ENCODE data around the gene EML4.

The EML4 gene

GRCh38 chr2:42243297-42243696 is 74.1 kb downstream of the EML4 start:
- Histone ChIP-seq H3K9ac (ENCODE audit: low read length in 2 of 2) (no peak overlapping the region), H3K36me3 (ENCODE audit: control insufficient read depth in 2 of 2, insufficient read depth in 2 of 2, low read length in 2 of 2) (no peaks in the 10 kb centered on the region), H3K4me1 (ENCODE audit: control insufficient read depth, insufficient read depth, low read length) (no peaks in the 10 kb centered on the region), H3K4me3 (ENCODE audit: low read length in 2 of 2) (no peak overlapping the region), H3K27ac (ENCODE audit: low read length) (no peak overlapping the region), H3K27me3 (ENCODE audit: control insufficient read depth in 1 of 2, insufficient read depth in 2 of 2, low read length in 2 of 2) (no peaks in the 10 kb centered on the region), H3K9me3 (ENCODE audit: control insufficient read depth in 2 of 2, low read length in 2 of 2) (no peaks in the 10 kb centered on the region)

- Histone ChIP-seq H3K4me3 (ENCODE audit: low read length in 2 of 2) (no peak overlapping the region), H3K9me3 (ENCODE audit: control insufficient read depth in 2 of 2, low read length in 2 of 2) (no peaks in the 10 kb centered on the region), H3K36me3 (ENCODE audit: control insufficient read depth in 2 of 2, insufficient read depth in 2 of 2, low read length in 2 of 2) (no peaks in the 10 kb centered on the region), H3K27me3 (ENCODE audit: control insufficient read depth in 1 of 2, insufficient read depth in 2 of 2, low read length in 2 of 2) (no peaks in the 10 kb centered on the region), H3K27ac (ENCODE audit: low read length) (no peak overlapping the region), H3K9ac (ENCODE audit: low read length in 2 of 2) (no peak overlapping the region), H3K4me1 (ENCODE audit: control insufficient read depth, insufficient read depth, low read length) (no peaks in the 10 kb centered on the region)
Observed at GRCh38 chr2:42244520-42244919, 75.4 kb downstream of the EML4 start.

- no peaks in the 10 kb centered on the region for H3K36me3 ChIP-seq (ENCODE audit: control insufficient read depth in 2 of 2, insufficient read depth in 2 of 2, low read length in 2 of 2)
- no peak overlapping the region for H3K9ac ChIP-seq (ENCODE audit: low read length in 2 of 2)
- no peaks in the 10 kb centered on the region for H3K27me3 ChIP-seq (ENCODE audit: control insufficient read depth in 1 of 2, insufficient read depth in 2 of 2, low read length in 2 of 2)
- H3K27ac ChIP-seq (ENCODE audit: low read length) = no peak overlapping the region
- no peak overlapping the region for H3K4me3 ChIP-seq (ENCODE audit: low read length in 2 of 2)
- no peaks in the 10 kb centered on the region for H3K9me3 ChIP-seq (ENCODE audit: control insufficient read depth in 2 of 2, low read length in 2 of 2)
- no peaks in the 10 kb centered on the region for H3K4me1 ChIP-seq (ENCODE audit: control insufficient read depth, insufficient read depth, low read length)
Observed at GRCh38 chr2:42245396-42245795, 76.2 kb downstream of the EML4 start.

- no peaks in the 10 kb centered on the region for H3K27me3 ChIP-seq (ENCODE audit: control insufficient read depth in 1 of 2, insufficient read depth in 2 of 2, low read length in 2 of 2)
- H3K9me3 ChIP-seq (ENCODE audit: control insufficient read depth in 2 of 2, low read length in 2 of 2) = no peaks in the 10 kb centered on the region
- no peak overlapping the region for H3K27ac ChIP-seq (ENCODE audit: low read length)
- H3K36me3 ChIP-seq (ENCODE audit: control insufficient read depth in 2 of 2, insufficient read depth in 2 of 2, low read length in 2 of 2) = no peaks in the 10 kb centered on the region
- H3K4me1 ChIP-seq (ENCODE audit: control insufficient read depth, insufficient read depth, low read length) = no peaks in the 10 kb centered on the region
- H3K9ac ChIP-seq (ENCODE audit: low read length in 2 of 2) = no peak overlapping the region
- no peak overlapping the region for H3K4me3 ChIP-seq (ENCODE audit: low read length in 2 of 2)
Observed at GRCh38 chr2:42246562-42246961, 77.4 kb downstream of the EML4 start.

GRCh38 chr2:42248846-42249245 is 79.7 kb downstream of the EML4 start:
- Histone ChIP-seq H3K27me3 (ENCODE audit: control insufficient read depth in 1 of 2, insufficient read depth in 2 of 2, low read length in 2 of 2) (no peaks in the 10 kb centered on the region), H3K4me1 (ENCODE audit: control insufficient read depth, insufficient read depth, low read length) (no peaks in the 10 kb centered on the region), H3K9me3 (ENCODE audit: control insufficient read depth in 2 of 2, low read length in 2 of 2) (no peaks in the 10 kb centered on the region), H3K4me3 (ENCODE audit: low read length in 2 of 2) (no peak overlapping the region), H3K9ac (ENCODE audit: low read length in 2 of 2) (no peak overlapping the region), H3K27ac (ENCODE audit: low read length) (no peak overlapping the region), H3K36me3 (ENCODE audit: control insufficient read depth in 2 of 2, insufficient read depth in 2 of 2, low read length in 2 of 2) (no peaks in the 10 kb centered on the region)

- H3K27me3 ChIP-seq (ENCODE audit: control insufficient read depth in 1 of 2, insufficient read depth in 2 of 2, low read length in 2 of 2) = no peaks in the 10 kb centered on the region
- H3K9me3 ChIP-seq (ENCODE audit: control insufficient read depth in 2 of 2, low read length in 2 of 2) = no peaks in the 10 kb centered on the region
- no peak overlapping the region for H3K27ac ChIP-seq (ENCODE audit: low read length)
- H3K9ac ChIP-seq (ENCODE audit: low read length in 2 of 2) = no peak overlapping the region
- H3K36me3 ChIP-seq (ENCODE audit: control insufficient read depth in 2 of 2, insufficient read depth in 2 of 2, low read length in 2 of 2) = no peaks in the 10 kb centered on the region
- no peak overlapping the region for H3K4me3 ChIP-seq (ENCODE audit: low read length in 2 of 2)
- no peaks in the 10 kb centered on the region for H3K4me1 ChIP-seq (ENCODE audit: control insufficient read depth, insufficient read depth, low read length)
Observed at GRCh38 chr2:42249284-42249683, 80.1 kb downstream of the EML4 start.

- Histone ChIP-seq H3K27me3 (ENCODE audit: control insufficient read depth in 1 of 2, insufficient read depth in 2 of 2, low read length in 2 of 2) (no peaks in the 10 kb centered on the region), H3K4me1 (ENCODE audit: control insufficient read depth, insufficient read depth, low read length) (no peaks in the 10 kb centered on the region), H3K27ac (ENCODE audit: low read length) (no peak overlapping the region), H3K9me3 (ENCODE audit: control insufficient read depth in 2 of 2, low read length in 2 of 2) (no peaks in the 10 kb centered on the region), H3K36me3 (ENCODE audit: control insufficient read depth in 2 of 2, insufficient read depth in 2 of 2, low read length in 2 of 2) (no peaks in the 10 kb centered on the region), H3K9ac (ENCODE audit: low read length in 2 of 2) (no peak overlapping the region), H3K4me3 (ENCODE audit: low read length in 2 of 2) (no peak overlapping the region)
Observed at GRCh38 chr2:42249887-42250286, 80.7 kb downstream of the EML4 start.

GRCh38 chr2:42250925-42251324 is 81.8 kb downstream of the EML4 start:
- H3K4me1 ChIP-seq (ENCODE audit: control insufficient read depth, insufficient read depth, low read length) = no peaks in the 10 kb centered on the region
- no peaks in the 10 kb centered on the region for H3K27me3 ChIP-seq (ENCODE audit: control insufficient read depth in 1 of 2, insufficient read depth in 2 of 2, low read length in 2 of 2)
- no peak overlapping the region for H3K9ac ChIP-seq (ENCODE audit: low read length in 2 of 2)
- no peak overlapping the region for H3K4me3 ChIP-seq (ENCODE audit: low read length in 2 of 2)
- H3K27ac ChIP-seq (ENCODE audit: low read length) = no peak overlapping the region
- H3K9me3 ChIP-seq (ENCODE audit: control insufficient read depth in 2 of 2, low read length in 2 of 2) = no peaks in the 10 kb centered on the region
- no peaks in the 10 kb centered on the region for H3K36me3 ChIP-seq (ENCODE audit: control insufficient read depth in 2 of 2, insufficient read depth in 2 of 2, low read length in 2 of 2)

GRCh38 chr2:42252464-42252863 is 83.3 kb downstream of the EML4 start:
- Histone ChIP-seq H3K27ac (ENCODE audit: low read length) (no peak overlapping the region), H3K4me1 (ENCODE audit: control insufficient read depth, insufficient read depth, low read length) (no peaks in the 10 kb centered on the region), H3K9ac (ENCODE audit: low read length in 2 of 2) (no peak overlapping the region), H3K4me3 (ENCODE audit: low read length in 2 of 2) (no peak overlapping the region), H3K36me3 (ENCODE audit: control insufficient read depth in 2 of 2, insufficient read depth in 2 of 2, low read length in 2 of 2) (peaks cover 0 to 2% of the 10 kb centered on the region in 2 donors), H3K9me3 (ENCODE audit: control insufficient read depth in 2 of 2, low read length in 2 of 2) (no peaks in the 10 kb centered on the region), H3K27me3 (ENCODE audit: control insufficient read depth in 1 of 2, insufficient read depth in 2 of 2, low read length in 2 of 2) (no peaks in the 10 kb centered on the region)

GRCh38 chr2:42254186-42254895 is 85.2 kb downstream of the EML4 start:
- H3K9me3 ChIP-seq (ENCODE audit: control insufficient read depth in 2 of 2, low read length in 2 of 2) = no peaks in the 10 kb centered on the region
- no peaks in the 10 kb centered on the region for H3K27me3 ChIP-seq (ENCODE audit: control insufficient read depth in 1 of 2, insufficient read depth in 2 of 2, low read length in 2 of 2)
- H3K36me3 ChIP-seq (ENCODE audit: control insufficient read depth in 2 of 2, insufficient read depth in 2 of 2, low read length in 2 of 2) = peaks cover 0 to 2% of the 10 kb centered on the region in 2 donors
- H3K4me1 ChIP-seq (ENCODE audit: control insufficient read depth, insufficient read depth, low read length) = no peaks in the 10 kb centered on the region
- no peak overlapping the region for H3K27ac ChIP-seq (ENCODE audit: low read length)
- H3K9ac ChIP-seq (ENCODE audit: low read length in 2 of 2) = no peak overlapping the region
- no peak overlapping the region for H3K4me3 ChIP-seq (ENCODE audit: low read length in 2 of 2)

GRCh38 chr2:42256505-42256904 is 87.4 kb downstream of the EML4 start:
- no peak overlapping the region for H3K9ac ChIP-seq (ENCODE audit: low read length in 2 of 2)
- H3K9me3 ChIP-seq (ENCODE audit: control insufficient read depth in 2 of 2, low read length in 2 of 2) = no peaks in the 10 kb centered on the region
- H3K4me3 ChIP-seq (ENCODE audit: low read length in 2 of 2) = no peak overlapping the region
- H3K4me1 ChIP-seq (ENCODE audit: control insufficient read depth, insufficient read depth, low read length) = no peaks in the 10 kb centered on the region
- peaks cover 0 to 2% of the 10 kb centered on the region in 2 donors for H3K36me3 ChIP-seq (ENCODE audit: control insufficient read depth in 2 of 2, insufficient read depth in 2 of 2, low read length in 2 of 2)
- H3K27me3 ChIP-seq (ENCODE audit: control insufficient read depth in 1 of 2, insufficient read depth in 2 of 2, low read length in 2 of 2) = no peaks in the 10 kb centered on the region
- H3K27ac ChIP-seq (ENCODE audit: low read length) = no peak overlapping the region

Measured in stomach smooth muscle (tissue), 2 donors.